Lung (tissue), 12 donors: ENCODE measurements around the gene PHIP. TPM values are rescaled to one million over a fixed set of nuclear protein-coding genes. Genes with fewer than 3 reads are reported as not detected.

Experiments
- ATAC-seq: fragments of 200-7000 bp; cut with Tn5 transposase; one replicate; pipeline ENCODE4 v1.9.1; 2020; ENCODE audit warnings: moderate number of reproducible peaks; ENCODE audit not compliant: insufficient read depth, low FRiP score
- DNase-seq, 3 donors: peaks; one replicate each; pipeline ENCODE4 v3.0.0-alpha.2; 2013 to 2017
- H3K27ac ChIP-seq, 2 donors: one replicate each; pipeline ENCODE4 v1.5.1; 2013; ENCODE audit warnings: mild to moderate bottlenecking in 2 of 2, moderate library complexity in 2 of 2, control low read depth in 1 of 2, inconsistent platforms in 1 of 2, low read depth in 1 of 2, low read length in 1 of 2
- H3K27me3 ChIP-seq, 3 donors: one replicate each; pipeline ENCODE4 v1.5.1; 2013; ENCODE audit warnings: low read length in 2 of 3; ENCODE audit not compliant: control insufficient read depth in 3 of 3, insufficient read depth in 3 of 3
- H3K36me3 ChIP-seq, 4 donors: one replicate each; pipeline ENCODE4 v1.5.1; 2013; ENCODE audit warnings: low read length in 4 of 4, mild to moderate bottlenecking in 1 of 4, moderate library complexity in 1 of 4; ENCODE audit not compliant: control insufficient read depth in 4 of 4, insufficient read depth in 4 of 4
- H3K4me1 ChIP-seq, 5 donors: one replicate each; pipeline ENCODE4 v1.5.1; 2013; ENCODE audit warnings: low read length in 5 of 5, mild to moderate bottlenecking in 2 of 5, moderate library complexity in 1 of 5; ENCODE audit not compliant: control insufficient read depth in 5 of 5, insufficient read depth in 5 of 5
- H3K4me3 ChIP-seq: one replicate; pipeline ENCODE4 v1.5.1; 2013; ENCODE audit warnings: mild to moderate bottlenecking, control low read depth, moderate library complexity
- H3K9ac ChIP-seq, 2 donors: one replicate each; pipeline ENCODE4 v1.5.1; 2013; ENCODE audit warnings: low read length in 2 of 2, control low read depth in 1 of 2; ENCODE audit not compliant: insufficient read depth in 1 of 2
- H3K9me3 ChIP-seq, 4 donors: one replicate each; pipeline ENCODE4 v1.5.1; 2013; ENCODE audit warnings: low read length in 3 of 4, mild to moderate bottlenecking in 1 of 4, moderate library complexity in 1 of 4; ENCODE audit not compliant: control insufficient read depth in 4 of 4, insufficient read depth in 3 of 4
- CTCF ChIP-seq: IDR thresholded peaks from 2 replicates; pipeline ENCODE4 v1.5.1; 2012; ENCODE audit warnings: mild to moderate bottlenecking; ENCODE audit errors: control extremely low read depth, extremely low read depth
- WGBS, 2 donors: extraction: QIAGEN DNeasy Blood & Tissue Kit; methylation state at CpG; one replicate each; pipeline ENCODE4 v1.1.7; 2013; 5-methylcytosine and 5-hydroxymethylcytosine counted together
- polyA plus RNA-seq, 2 donors: library from polyadenylated mRNA; stranded (reverse); fragments of 200-250 nt; gene quantifications; one replicate each; pipeline ENCODE4 v1.2.1, GENCODE V29; 2013
- total RNA-seq, 2 donors: library from RNA; depleted of rRNA in 1 of 2; stranded (reverse); fragments of >200 nt in 1 of 2; gene quantifications; one replicate each; pipeline ENCODE4 v1.2.1, GENCODE V29; 2014 to 2021
- donor health status: control.
- donor health status: control.
- donor health status: Bipolar disorder and iron deficiency.
- donor health status: healthy.
- donor health status: DM: yes; HTN: yes; CAD: no.

The PHIP gene
- total and polyA plus RNA-seq, 4 donors: 7.0 to 125 (median 19.1) TPM

GRCh38 chr6:79064635-79065034 is 13.4 kb downstream of the PHIP start:
- H3K27me3 ChIP-seq: no peaks in the 10 kb centered on the region
- H3K4me1 ChIP-seq: peaks cover 3 to 9% (median 7%) of the 10 kb centered on the region in 5 donors
- DNase-seq (no peak), ATAC-seq (no peak)
- no peak overlapping the region for H3K9ac ChIP-seq
- no peak overlapping the region for H3K4me3 ChIP-seq
- peaks cover 2 to 11% (median 4%) of the 10 kb centered on the region in 4 donors for H3K36me3 ChIP-seq
- H3K27ac ChIP-seq: no peak overlapping the region
- no peaks in the 10 kb centered on the region for H3K9me3 ChIP-seq
- TF ChIP-seq CTCF: no peak

- Histone ChIP-seq H3K27me3 (no peaks in the 10 kb centered on the region), H3K9ac (no peak overlapping the region), H3K36me3 (peaks cover 2 to 25% (median 8%) of the 10 kb centered on the region in 4 donors), H3K9me3 (no peaks in the 10 kb centered on the region), H3K4me3 (no peak overlapping the region), H3K27ac (no peak overlapping the region), H3K4me1 (peaks cover 0 to 9% (median 7%) of the 10 kb centered on the region in 5 donors)
- DNase-seq (no peak), ATAC-seq (no peak)
- WGBS, 2 donors: 92 to 95% methylated on average over 2 of the region's 2 CpGs
- TF ChIP-seq CTCF: no peak
Observed at GRCh38 chr6:79062708-79063107, 15.3 kb downstream of the PHIP start.

- Histone ChIP-seq H3K9ac (no peak overlapping the region), H3K9me3 (no peaks in the 10 kb centered on the region), H3K4me3 (no peak overlapping the region), H3K36me3 (peaks cover 6 to 46% (median 17%) of the 10 kb centered on the region in 4 donors), H3K27ac (no peak overlapping the region), H3K4me1 (peaks cover 0 to 2% (median 0%) of the 10 kb centered on the region in 5 donors), H3K27me3 (no peaks in the 10 kb centered on the region)
- no peak for DNase-seq
- WGBS, 2 donors: 96 to 97% methylated on average over 1 of the region's 1 CpG
- TF ChIP-seq CTCF: no peak
- ATAC-seq: no peak
Observed at GRCh38 chr6:79057746-79058145, 20.3 kb downstream of the PHIP start.

GRCh38 chr6:79056226-79056625 is 21.8 kb downstream of the PHIP start:
- no peak overlapping the region for H3K4me3 ChIP-seq
- no peak overlapping the region for H3K9ac ChIP-seq
- no peak overlapping the region for H3K27ac ChIP-seq
- peaks cover 6 to 58% (median 21%) of the 10 kb centered on the region in 4 donors for H3K36me3 ChIP-seq
- no peak for TF ChIP-seq CTCF
- no peaks in the 10 kb centered on the region for H3K27me3 ChIP-seq
- ATAC-seq (no peak), DNase-seq (no peak)
- H3K9me3 ChIP-seq: peaks cover 0 to 7% (median 0%) of the 10 kb centered on the region in 4 donors
- H3K4me1 ChIP-seq: peaks cover 0 to 2% (median 0%) of the 10 kb centered on the region in 5 donors
- 85 to 91% methylated on average over 1 of the region's 1 CpG for WGBS, 2 donors
